Upper lobe of left lung (tissue), 6 donors: ENCODE measurements around the gene CYP19A1. TPM values are rescaled to one million over a fixed set of nuclear protein-coding genes. Genes with fewer than 3 reads are reported as not detected.

ENCODE experiments used
- ATAC-seq, 2 donors: fragments of 200-7000 bp; cut with Tn5 transposase; one replicate each; pipeline ENCODE4 v1.9.1; 2022; ENCODE audit warnings: mild to moderate bottlenecking in 2 of 2, moderate library complexity in 2 of 2; ENCODE audit not compliant: low FRiP score in 2 of 2
- DNase-seq, 2 donors: peaks; one replicate each; pipeline ENCODE4 v3.0.0-alpha.2; 2019 to 2020
- H3K27ac ChIP-seq, 4 donors: fragments of 200-600 bp; sonication (generic); one replicate each; pipeline ENCODE4 v1.5.1; 2016 to 2019
- H3K27me3 ChIP-seq, 4 donors: fragments of 200-600 bp; sonication (generic); one replicate each; pipeline ENCODE4 v1.5.1; 2017 to 2019
- H3K36me3 ChIP-seq, 4 donors: fragments of 200-600 bp; sonication (generic); one replicate each; pipeline ENCODE4 v1.5.1; 2016 to 2019
- H3K4me1 ChIP-seq, 4 donors: fragments of 200-600 bp; sonication (generic); one replicate each; pipeline ENCODE4 v1.5.1; 2018 to 2019
- H3K4me3 ChIP-seq, 4 donors: fragments of 200-600 bp; sonication (generic); one replicate each; pipeline ENCODE4 v1.5.1; 2017 to 2019; ENCODE audit warnings: mild to moderate bottlenecking in 2 of 4, moderate library complexity in 1 of 4
- H3K9me3 ChIP-seq, 4 donors: fragments of 200-600 bp; sonication (generic); one replicate each; pipeline ENCODE4 v1.5.1; 2018 to 2019
- EP300 ChIP-seq, 4 donors: sonication (generic); formaldehyde crosslinking; IDR thresholded peaks; one replicate each; pipeline ENCODE4 v1.5.1; 2017; ENCODE audit warnings: antibody characterized with exemption in 4 of 4, control low read depth in 2 of 4
- POLR2A ChIP-seq, 4 donors: fragments of 450-650 bp; IDR thresholded peaks; one replicate each; pipeline ENCODE4 v1.5.1; 2016 to 2017; ENCODE audit warnings: antibody characterized with exemption in 4 of 4, mild to moderate bottlenecking in 2 of 4
- POLR2AphosphoS5 ChIP-seq, 2 donors: sonication (generic); formaldehyde crosslinking; IDR thresholded peaks; one replicate each; pipeline ENCODE4 v1.5.1; 2017; ENCODE audit warnings: antibody characterized with exemption in 2 of 2
- WGBS, 2 donors: methylation state at CpG; one replicate each; pipeline ENCODE4 v1.1.5; 2017 to 2018; 5-methylcytosine and 5-hydroxymethylcytosine counted together
- total RNA-seq, 6 donors: library from RNA; depleted of rRNA in 4 of 6; stranded (reverse); fragments of >200 nt in 4 of 6; gene quantifications; one replicate each; pipeline versions ENCODE4 v1.1.0 to v1.2.1, GENCODE V29; 2016 to 2021
- TF ChIP-seq, protein P1 (sequence below), 6 experiments: fragments of 450-650 bp in 4 of 6; fragments of 200-600 bp in 2 of 6; sonication (generic) in 2 of 6; IDR thresholded peaks; one replicate each; pipeline ENCODE4 v1.5.1; 2016 to 2019; ENCODE audit warnings: antibody characterized with exemption in 6 of 6
- donor health status: DM: no; HTN: no; CAD: no; lungs with moderate emphysema.
- donor health status: DM: no; HTN: yes; CAD: no; lungs with severe emphysema.

CYP19A1 gene
- total RNA-seq, 6 donors from 2014 or later = 0.52 to 8.4 (median 1.0) TPM; not detected in 2

DNA sequence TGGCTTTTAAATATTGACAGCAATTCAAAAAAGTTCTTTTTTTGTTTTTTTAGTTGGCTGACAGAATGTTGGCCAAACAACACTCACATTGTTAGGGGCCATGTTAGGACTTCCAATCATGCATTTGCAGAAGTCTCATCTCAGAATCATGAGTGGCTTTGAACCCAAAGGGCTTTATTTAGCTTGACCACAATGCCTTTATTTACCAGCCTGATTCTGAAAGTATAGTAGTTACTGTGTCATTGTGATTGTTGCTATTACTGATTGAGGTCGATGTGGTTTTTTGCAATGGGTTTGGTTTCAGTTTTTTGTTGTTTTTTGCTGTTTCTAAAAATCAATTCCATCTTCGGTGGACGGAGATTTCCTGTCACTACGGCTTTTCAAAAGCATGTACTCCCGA is 10.3 kb upstream of the CYP19A1 start:
- Histone ChIP-seq H3K36me3 (no peaks in the 10 kb centered on the region), H3K4me3 (no peak overlapping the region), H3K4me1 (peaks cover 0 to 12% (median 1%) of the 10 kb centered on the region in 4 donors), H3K27me3 (no peaks in the 10 kb centered on the region), H3K27ac (no peak overlapping the region), H3K9me3 (no peaks in the 10 kb centered on the region)
- DNase-seq (no peak), ATAC-seq (no peak)
- TF ChIP-seq, protein P1, sequence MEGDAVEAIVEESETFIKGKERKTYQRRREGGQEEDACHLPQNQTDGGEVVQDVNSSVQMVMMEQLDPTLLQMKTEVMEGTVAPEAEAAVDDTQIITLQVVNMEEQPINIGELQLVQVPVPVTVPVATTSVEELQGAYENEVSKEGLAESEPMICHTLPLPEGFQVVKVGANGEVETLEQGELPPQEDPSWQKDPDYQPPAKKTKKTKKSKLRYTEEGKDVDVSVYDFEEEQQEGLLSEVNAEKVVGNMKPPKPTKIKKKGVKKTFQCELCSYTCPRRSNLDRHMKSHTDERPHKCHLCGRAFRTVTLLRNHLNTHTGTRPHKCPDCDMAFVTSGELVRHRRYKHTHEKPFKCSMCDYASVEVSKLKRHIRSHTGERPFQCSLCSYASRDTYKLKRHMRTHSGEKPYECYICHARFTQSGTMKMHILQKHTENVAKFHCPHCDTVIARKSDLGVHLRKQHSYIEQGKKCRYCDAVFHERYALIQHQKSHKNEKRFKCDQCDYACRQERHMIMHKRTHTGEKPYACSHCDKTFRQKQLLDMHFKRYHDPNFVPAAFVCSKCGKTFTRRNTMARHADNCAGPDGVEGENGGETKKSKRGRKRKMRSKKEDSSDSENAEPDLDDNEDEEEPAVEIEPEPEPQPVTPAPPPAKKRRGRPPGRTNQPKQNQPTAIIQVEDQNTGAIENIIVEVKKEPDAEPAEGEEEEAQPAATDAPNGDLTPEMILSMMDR (IDR thresholded peaks at IDR 0.05) = no peak
- no peak for TF ChIP-seq POLR2A (IDR thresholded peaks at IDR 0.05)
- TF ChIP-seq POLR2AphosphoS5 (IDR thresholded peaks at IDR 0.05) = no peak
- no peak for TF ChIP-seq EP300 (IDR thresholded peaks at IDR 0.05)
- WGBS, 2 donors = 67 to 68% methylated on average over 5 of the region's 5 CpGs

GRCh38 chr15:51346136-51346535 is 7.7 kb upstream of the CYP19A1 start:
- no peak overlapping the region for H3K4me3 ChIP-seq
- DNase-seq (no peak), ATAC-seq (no peak)
- TF ChIP-seq POLR2AphosphoS5 (IDR thresholded peaks at IDR 0.05) = no peak
- no peak for TF ChIP-seq EP300 (IDR thresholded peaks at IDR 0.05)
- no peak for TF ChIP-seq POLR2A (IDR thresholded peaks at IDR 0.05)
- TF ChIP-seq, protein P1 (IDR thresholded peaks at IDR 0.05) = no peak
- H3K27ac ChIP-seq = no peak overlapping the region
- H3K36me3 ChIP-seq = no peaks in the 10 kb centered on the region
- no peaks in the 10 kb centered on the region for H3K9me3 ChIP-seq
- H3K4me1 ChIP-seq = peaks cover 4 to 22% (median 9%) of the 10 kb centered on the region in 4 donors
- 82 to 86% methylated on average over 3 of the region's 3 CpGs for WGBS, 2 donors
- H3K27me3 ChIP-seq = no peaks in the 10 kb centered on the region

DNA sequence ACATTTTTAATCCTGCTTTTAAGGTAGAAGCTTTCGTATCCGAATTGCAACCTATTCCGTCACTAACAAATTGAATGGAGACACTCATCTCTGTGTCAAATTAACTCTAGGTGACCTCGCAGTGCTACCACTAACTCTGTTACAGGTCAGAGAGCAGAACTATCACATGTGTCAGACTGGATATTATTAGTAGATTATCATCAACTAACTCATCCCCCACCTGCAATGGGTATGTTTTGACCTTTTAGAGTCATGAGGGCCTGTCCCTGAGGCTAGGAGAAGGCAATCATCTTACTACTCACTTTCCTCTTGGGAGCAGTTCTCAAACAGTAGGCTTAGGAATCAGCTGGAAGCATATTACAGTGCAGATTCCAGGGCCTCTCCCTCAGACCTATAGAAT is 5.1 kb upstream of the CYP19A1 start:
- Histone ChIP-seq H3K36me3 (no peaks in the 10 kb centered on the region), H3K9me3 (no peaks in the 10 kb centered on the region), H3K27me3 (no peaks in the 10 kb centered on the region), H3K4me1 (peaks cover 4 to 12% (median 9%) of the 10 kb centered on the region in 4 donors), H3K4me3 (no peak overlapping the region), H3K27ac (no peak overlapping the region)
- ATAC-seq (no peak), DNase-seq (no peak)
- 88 to 95% methylated on average over 4 of the region's 4 CpGs for WGBS, 2 donors
- TF ChIP-seq EP300 (IDR thresholded peaks at IDR 0.05) = no peak
- TF ChIP-seq, protein P1 (IDR thresholded peaks at IDR 0.05) = no peak
- TF ChIP-seq POLR2A (IDR thresholded peaks at IDR 0.05) = no peak
- TF ChIP-seq POLR2AphosphoS5 (IDR thresholded peaks at IDR 0.05) = no peak

DNA sequence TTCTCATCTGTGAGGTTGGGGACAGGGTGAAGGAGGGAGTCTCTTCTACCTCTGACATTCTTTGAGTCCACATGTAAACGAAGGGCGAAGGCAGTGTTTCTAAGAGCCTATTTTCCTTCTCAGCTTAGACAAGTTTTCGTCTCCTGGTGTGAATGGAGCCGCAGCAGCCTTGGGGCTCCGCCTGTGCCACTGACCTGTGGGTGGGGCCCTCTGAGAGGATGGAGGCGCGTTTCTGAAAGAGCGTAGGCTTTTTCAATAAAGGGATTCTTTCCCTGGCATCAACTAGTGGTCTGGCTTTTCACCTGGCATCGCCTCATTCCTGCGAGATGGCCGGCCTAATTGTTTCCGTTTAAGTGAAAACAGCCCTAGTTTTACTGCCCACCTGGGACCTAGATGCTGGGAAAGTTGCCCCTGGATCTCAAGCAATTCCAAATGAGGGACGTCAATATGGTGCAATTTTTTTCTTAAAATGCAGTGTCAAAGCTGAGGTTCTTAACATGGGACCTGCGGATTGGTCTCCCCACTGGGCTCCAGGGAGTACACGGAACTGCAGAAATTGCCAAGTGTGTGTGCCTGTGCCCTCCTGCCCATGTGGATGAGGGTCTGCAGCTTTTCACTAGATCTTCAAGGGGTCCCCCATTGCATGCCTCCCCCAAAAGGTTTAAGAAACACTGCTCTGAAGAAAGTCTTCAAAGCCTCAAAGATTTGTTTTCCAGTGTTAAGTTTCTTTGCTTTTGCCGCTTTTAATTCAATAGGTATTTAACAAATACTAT is 4.0 kb upstream of the CYP19A1 start:
- ATAC-seq (no peak), DNase-seq (no peak)
- Histone ChIP-seq H3K27ac (peak overlapping the region in 2 of 4 donors; percentile 45 to 70), H3K36me3 (no peaks in the 10 kb centered on the region), H3K4me3 (peak overlapping the region in 3 of 4 donors; percentile 42 to 54 (median 49)), H3K4me1 (peaks cover 4 to 12% (median 9%) of the 10 kb centered on the region in 4 donors), H3K9me3 (no peaks in the 10 kb centered on the region), H3K27me3 (no peaks in the 10 kb centered on the region)
- 56 to 58% methylated on average over 6 to 16 of the region's 16 CpGs for WGBS, 2 donors
- TF ChIP-seq, protein P1 (IDR thresholded peaks at IDR 0.05) = no peak
- TF ChIP-seq EP300 (IDR thresholded peaks at IDR 0.05) (no peak), POLR2AphosphoS5 (IDR thresholded peaks at IDR 0.05) (no peak), POLR2A (IDR thresholded peaks at IDR 0.05) (no peak)
